HG03342 (cell line): ENCODE measurements around the gene BMP6.

Source experiments
- ATAC-seq: cut with Tn5 transposase; IDR thresholded peaks from one replicate; pipeline ENCODE4 v1.9.1; 2021; ENCODE audit warnings: mild to moderate bottlenecking, moderate library complexity; ENCODE audit not compliant: unreplicated experiment

The BMP6 gene

GRCh38 chr6:7901056-7901455, 175.2 kb downstream of the BMP6 start:
- ATAC-seq: no peak

GRCh38 chr6:7901780-7902179, 175.9 kb downstream of the BMP6 start:
- no peak for ATAC-seq

DNA sequence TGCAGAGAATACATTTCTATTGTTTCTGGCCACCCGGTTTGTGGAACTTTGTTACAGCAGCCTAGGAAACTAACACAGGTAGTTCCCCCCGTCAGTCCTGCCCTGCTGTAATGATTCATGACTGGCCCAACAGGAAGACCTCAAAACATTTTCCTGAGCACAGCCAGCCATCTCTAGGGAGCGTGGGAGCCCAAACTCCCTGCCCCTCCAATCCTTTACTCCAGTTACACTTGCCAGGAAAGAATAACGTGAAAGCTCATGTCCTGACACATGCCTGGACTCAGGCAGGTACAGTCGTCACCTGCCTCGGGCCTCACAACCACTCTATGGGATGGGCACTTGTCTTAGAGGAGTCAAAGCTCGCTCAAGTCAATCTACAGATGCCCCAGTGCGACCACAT, 176.3 kb downstream of the BMP6 start:
- no peak for ATAC-seq

DNA sequence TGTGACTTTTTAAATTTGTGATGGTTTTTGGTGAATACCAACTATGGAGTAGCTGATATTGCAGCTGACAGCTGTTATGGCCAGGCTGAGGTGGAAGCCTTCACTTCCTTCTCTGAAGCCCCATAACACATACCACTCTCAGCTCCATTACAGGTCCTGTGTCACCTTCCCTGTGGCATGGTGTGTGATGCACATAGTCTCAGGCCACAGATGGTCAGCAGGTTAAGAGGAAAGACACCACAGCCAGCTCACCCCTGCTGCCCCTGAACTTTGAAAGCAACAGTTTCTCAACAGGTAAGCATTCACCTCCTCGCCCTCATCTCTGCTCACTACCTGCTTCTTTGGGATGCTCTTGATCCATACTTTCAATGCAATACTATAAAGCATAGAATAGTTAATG, 177.0 kb downstream of the BMP6 start:
- no peak for ATAC-seq

DNA sequence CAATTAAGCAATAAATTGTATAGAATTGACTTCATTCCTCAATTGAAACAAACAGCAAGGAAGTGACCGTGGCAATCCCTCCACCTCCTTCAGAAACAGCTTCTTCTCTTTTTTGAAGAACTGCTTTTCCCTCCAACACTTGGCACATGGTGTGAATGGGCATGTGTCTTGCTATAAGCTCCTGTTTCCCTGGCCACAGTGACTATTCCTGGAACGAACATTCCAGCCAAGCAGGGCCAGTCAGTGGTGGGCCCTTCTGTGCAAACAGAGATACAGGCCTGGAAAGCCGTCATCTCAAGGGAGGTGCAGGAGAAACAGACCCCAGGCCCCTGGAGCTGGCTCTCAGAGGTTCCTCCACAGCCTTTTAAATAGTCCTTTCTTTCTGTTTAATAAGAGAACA, 177.8 kb downstream of the BMP6 start:
- no peak for ATAC-seq

GRCh38 chr6:7904654-7905319, 178.9 kb downstream of the BMP6 start:
- no peak for ATAC-seq

GRCh38 chr6:7905416-7905815, 179.5 kb downstream of the BMP6 start:
- ATAC-seq: no peak

- no peak for ATAC-seq
Observed at GRCh38 chr6:7906741-7907140, 180.8 kb downstream of the BMP6 start.

DNA sequence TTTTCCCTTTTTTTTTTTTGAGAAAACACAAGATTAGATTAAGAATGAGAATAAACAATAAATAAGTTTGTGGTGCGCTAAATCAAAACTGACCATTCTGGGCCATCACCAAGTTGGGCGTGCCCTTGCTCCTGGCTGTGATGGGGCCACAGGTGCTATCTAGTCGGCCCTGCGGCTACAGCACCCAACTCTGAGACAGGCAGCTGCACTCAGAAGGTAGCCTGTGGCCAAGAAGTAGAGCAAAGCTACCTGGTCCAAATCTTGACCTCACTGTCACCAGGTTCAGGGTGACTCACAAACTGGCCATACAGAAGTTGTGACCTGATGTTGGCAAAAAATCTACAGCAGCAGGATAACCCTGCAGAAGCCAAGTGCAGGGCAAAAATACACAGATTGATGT, 181.3 kb downstream of the BMP6 start:
- no peak for ATAC-seq

DNA sequence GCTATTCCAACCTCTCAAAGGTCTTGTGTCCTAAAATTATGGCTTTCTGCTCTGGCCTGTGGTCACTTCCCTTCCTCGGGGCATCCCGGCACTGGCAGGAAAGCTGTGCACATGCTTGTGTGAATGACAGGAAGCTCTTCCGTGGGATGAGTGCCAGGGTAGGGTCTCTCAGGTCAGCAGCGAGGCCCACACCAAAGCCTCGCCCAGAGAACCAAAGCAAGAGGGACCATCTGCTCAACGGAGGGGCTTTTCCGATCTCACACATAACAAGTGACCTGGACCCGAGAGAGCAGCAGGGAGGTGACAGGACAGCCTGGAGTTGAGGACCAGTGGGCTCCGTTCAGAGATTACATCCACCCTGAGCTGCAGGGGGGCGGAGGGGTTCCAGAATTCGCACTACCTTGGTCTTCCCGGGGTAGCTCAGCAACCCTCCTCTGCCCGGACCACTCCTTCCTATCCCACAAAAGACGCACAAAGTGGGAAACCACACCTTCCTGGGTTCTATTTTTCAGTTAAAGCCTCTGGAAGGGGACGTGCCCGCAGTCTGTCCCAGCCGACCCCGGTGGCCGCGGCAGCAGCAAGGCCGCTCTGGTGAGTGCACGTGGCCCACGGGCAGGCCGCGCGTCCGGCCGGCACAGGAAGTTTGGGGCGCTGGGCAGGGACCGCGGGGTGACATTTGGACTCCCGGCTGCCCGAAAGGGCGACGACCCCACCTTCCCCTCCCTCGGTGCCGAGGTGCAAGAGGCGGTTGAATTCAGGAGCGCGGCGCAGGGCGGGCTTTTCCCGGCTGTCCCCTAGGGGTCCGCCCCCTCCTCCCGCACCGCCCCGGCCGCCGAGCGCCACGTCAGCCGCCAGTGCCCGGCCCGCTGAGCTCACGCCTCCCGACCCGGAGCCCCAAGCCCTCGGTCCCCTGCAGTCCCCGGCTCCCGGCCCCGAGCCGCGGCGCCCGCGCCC, 183.7 kb downstream of the BMP6 start:
- ATAC-seq: peak; percentile 33

DNA sequence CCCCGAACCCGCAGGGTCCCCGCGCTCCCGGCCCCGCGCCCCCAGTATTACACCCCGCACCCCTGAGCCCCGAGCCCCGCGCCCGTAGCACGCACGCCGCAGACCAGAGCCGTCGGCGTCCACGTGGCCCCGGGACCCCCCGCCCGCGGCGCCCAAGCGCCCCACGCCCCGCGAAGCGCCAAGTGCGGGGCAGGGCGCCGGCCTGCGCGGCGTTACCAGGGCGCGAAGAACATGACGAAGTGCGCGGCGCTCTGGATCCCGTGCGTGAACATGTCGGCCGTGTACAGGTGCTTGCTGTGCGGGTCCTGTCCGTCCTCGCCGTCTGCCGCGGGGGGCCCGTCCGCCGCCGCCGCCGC, 184.4 kb downstream of the BMP6 start:
- no peak for ATAC-seq

- peak; percentile 62 for ATAC-seq
Observed at GRCh38 chr6:7910654-7911344, 184.9 kb downstream of the BMP6 start, which contains the start of gene TXNDC5. TSS of gene TXNDC5 (minus strand) at chr6:7910788. CDS start at chr6:7910776, 12 bp downstream.

DNA sequence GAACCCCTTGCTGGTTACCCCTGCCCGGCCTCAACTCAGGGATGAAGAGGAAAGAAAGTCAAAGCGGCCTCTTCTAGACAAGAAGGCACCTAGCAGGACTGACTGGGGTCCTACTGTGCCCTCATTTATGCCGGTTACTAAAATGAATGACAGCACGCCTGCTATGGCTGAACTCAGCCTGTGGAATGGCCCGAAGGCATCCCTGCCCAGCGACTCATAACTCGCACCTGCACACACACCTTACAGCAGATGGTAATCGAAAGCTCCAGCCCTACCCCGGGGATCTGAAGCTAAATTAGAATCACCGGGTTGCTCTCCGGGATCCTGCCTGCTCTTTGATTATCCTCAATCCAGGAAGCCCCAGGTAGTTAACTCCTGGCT, 185.4 kb downstream of the BMP6 start:
- no peak for ATAC-seq

GRCh38 chr6:7912024-7912423, 186.1 kb downstream of the BMP6 start:
- ATAC-seq: no peak

- ATAC-seq: no peak
Observed at GRCh38 chr6:7912736-7913517, 187.0 kb downstream of the BMP6 start.

GRCh38 chr6:7914311-7914710, 188.4 kb downstream of the BMP6 start:
- ATAC-seq: no peak

DNA sequence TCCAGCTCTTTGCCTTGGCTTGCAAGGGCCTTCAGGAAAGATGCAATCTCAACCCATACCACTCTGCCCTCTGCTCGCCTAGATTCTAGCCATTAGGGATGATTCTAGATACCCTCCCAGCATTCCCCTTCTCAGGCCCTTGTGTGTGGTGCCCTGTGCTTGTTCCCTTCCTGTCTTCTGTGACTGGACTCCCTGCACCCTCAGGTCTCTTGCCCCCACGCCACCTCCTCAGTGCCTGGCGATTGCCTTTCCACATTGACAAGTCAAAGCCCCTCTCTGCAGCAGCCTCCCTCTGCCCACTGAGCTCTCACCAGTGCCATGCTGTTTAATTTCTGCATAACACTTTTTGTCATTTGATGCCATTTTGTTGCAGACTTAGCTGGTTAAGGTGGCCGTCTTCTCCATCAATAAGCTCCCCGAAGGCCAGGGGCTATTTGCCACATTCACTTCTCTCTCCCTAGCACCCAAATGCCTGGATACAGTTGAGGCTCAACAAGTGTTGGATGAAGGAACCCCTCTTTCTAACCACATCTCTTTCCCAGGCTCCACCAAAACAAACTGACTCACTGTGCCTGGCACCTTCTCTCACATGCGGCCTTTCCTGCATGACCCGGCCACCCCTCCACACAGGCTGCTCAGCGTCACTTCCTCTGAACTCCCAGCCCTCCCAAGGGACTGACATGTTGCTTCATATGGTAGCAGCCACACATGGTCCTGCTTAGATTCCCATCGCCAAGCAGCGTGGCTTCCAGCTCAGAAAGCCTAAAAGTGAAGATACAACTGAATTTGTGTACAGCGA, 189.3 kb downstream of the BMP6 start:
- no peak for ATAC-seq

DNA sequence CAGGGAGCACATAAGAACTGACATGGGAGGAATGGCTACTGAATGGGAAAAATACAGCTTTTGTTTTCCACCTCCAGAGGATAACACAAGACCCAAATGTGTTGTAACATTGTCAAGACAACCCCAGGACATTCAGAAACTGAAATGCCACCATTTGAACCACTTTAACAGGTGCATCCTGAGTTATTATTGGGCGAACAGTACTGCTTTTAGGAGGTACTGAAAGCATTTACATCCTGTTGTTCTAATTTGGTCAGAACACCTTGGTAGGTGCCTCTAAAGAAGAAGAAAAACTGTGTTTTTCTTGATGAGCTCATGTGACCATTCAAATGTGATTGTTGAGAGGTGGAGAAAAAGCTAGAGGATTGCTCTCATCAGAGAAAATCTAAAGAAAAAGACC, 191.1 kb downstream of the BMP6 start:
- peak; percentile 82 for ATAC-seq

DNA sequence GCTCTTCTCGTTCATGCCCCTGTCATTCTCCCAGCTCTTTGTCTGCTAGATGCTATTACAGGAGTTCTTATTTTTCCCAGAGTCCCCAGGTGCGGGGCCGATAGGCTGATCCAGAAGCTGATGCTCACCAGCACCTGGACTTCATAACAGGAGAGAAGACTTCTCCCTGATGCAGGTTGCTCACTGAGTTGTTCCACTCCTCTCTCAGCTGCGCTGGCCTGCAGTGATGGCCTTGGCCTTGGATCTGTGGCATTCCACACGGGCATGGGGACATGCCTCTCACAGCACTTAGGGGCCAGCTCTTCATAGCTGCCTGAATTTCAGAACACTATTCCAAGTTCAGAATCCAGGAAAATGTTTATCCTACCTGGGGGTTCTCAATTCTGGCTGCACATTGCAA, 191.8 kb downstream of the BMP6 start:
- ATAC-seq: no peak

DNA sequence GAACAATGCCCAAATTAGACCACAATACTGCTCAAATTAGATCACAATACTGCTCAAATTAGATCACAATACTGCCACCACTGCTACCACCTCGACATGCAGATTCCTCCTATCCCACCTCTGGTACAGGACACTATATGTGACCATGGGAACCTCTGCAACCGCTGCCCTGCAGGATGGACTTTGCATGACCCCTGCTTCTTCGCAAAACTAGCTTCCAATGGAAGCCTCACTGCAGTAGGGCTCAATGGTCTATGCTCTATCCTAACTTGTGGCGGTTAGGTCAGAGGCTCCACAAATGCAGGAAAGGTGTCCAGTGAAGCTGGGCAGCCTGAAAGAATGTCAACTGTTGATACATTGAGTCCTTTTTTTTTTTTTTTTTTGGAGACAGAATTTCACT, 192.5 kb downstream of the BMP6 start:
- ATAC-seq: no peak
